ENCODE results near the gene HSPA5. TPM values are rescaled to one million over a fixed set of nuclear protein-coding genes. Genes with fewer than 3 reads are reported as not detected.
"Not testable (repeated sequence)": the region's sequence is repeated elsewhere in the genome, so short reads cannot be mapped to it uniquely, and the experiment has no call there.

HSPA5 gene
- total RNA-seq, 1 donor, result 153 TPM

DNA sequence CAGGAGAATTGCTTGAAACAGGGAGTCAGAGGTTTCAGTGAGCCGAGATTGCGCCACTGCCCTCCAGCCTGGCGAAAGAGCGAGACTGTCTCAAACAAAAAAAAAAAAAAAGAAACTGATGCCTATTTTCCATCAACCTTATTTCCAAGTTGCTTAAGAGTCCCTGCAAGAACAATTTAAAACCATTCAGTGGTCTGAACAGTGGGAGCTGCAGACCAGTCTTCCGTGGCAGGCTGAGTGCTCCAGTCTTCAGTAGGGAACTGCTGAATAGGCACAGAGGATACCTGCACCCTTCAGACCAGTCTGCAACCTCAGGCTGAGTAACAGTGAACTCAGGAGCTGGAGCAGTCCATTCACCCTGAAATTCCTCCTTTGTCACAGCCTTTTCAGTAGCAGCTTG is 46.7 kb downstream of the HSPA5 start:
- not testable (repeated sequence) for DNase-seq (ENCODE audit: low read depth in 2 of 3, low spot score in 2 of 3)

DNA sequence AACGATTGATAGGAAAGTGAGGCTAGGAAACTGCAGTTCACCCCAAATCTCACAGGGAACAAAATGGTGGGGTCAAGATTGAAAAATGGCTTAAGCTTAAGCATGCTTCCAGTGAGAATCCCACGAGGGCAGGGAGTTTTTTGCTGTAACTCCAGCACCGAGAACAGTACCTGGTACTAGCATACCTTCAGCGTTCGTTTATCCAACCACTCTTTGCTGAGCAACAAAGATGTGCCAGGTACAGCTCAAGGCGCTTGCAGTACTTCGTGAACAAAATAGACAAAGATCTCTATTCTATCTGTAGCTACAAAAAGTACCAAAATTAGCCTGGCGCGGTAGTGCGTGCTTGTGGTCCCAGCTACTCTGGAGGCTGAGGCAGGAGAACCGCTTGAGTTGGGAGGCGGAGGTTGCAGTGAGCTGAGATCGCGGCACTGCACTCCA is 50.8 kb downstream of the HSPA5 start:
- peak in 1 of 3 donors; percentile 18 for DNase-seq (ENCODE audit: low read depth in 2 of 3, low spot score in 2 of 3)

DNA sequence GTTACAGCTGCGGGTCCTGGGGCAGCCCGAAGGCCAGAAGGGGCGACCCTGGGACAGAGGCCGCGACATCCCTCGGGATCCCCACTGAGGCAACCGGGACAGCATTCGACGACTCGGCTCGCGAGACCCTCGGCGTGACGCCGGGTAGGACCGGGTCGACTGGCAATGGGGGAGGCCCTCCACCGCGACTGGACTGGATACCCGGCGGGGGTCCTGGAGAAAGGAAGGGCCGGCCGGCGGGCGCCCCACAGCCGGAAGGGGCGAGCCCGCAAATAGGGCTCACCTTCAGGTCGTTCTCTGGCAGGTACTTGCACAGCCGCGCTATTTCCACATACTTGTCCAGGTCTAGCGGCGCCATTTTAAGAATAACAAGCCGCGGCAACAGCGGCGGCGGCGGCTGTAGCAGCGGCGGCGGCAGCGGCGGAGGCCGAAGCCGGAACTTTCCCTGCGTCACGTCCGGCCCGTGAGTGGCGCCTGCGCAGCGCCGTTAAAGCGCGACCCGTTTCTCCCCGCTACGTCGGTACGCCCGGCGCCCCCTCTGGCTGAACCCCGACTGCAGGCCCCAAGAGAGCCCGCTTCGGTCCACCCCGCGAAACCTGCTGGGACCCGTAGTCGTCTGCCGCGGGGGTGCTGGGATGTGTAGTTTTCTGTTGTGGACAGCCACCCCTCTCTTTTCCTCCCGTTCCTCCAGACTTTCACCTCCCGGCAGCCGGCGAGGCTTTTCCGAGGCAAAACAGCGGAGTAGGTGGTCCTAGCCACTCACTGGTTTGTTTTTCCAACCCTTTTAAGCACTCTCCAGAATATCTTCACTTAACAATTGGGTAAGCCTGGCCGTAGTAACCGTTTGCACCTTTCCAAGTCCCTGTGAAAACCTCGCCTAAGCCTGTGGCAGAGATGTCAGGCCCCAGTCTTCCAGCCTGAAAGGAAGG is 51.5 kb downstream of the HSPA5 start, which contains the start of gene PPP6C:
Gene PPP6C, minus strand, starts transcription at position 443 of the 929 bp plus-strand sequence. Its CDS starts 85 bp downstream, at position 358.
- peak; percentile 96 to 98 (median 98) for DNase-seq (ENCODE audit: low read depth in 2 of 3, low spot score in 2 of 3)

DNA sequence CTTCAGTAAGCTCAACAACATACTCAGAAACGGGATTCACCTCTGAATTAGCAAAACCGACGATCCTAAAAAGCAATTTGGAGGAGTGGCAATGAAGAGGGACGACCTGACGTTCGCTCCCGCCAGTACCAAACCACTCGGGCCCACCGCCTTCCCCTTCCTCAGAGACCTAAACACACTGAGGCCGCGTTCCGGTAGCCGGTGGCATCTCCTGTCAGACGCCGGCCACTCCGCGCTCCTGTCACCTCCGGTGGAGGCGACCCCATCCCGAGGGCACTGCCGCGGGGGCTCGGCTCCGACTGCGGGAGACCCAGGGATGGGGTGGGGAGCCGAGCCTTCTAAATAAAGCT is 52.2 kb downstream of the HSPA5 start:
- peak in 2 of 3 donors; percentile 35 to 43 for DNase-seq (ENCODE audit: low read depth in 2 of 3, low spot score in 2 of 3)

Small RNA genes lying within 50 kb of the gene (small RNA-seq; reads per million reads assigned to genes)
- not detected for gene AL354710.1

Other genes with a start within 250 kb of the HSPA5 start
- gene SCAI, start 97.8 kb downstream of the HSPA5 start, total RNA-seq, result 25.6 TPM
- gene PPP6C, start 51.5 kb downstream of the HSPA5 start, total RNA-seq, result 16.4 TPM
- 26.4 TPM for gene RABEPK, start 40.8 kb downstream of the HSPA5 start, total RNA-seq
- 31.8 TPM for gene GAPVD1, start 20.5 kb upstream of the HSPA5 start, total RNA-seq

All from hematopoietic multipotent progenitor cell (in vitro differentiated cells).